DOHH2 (cell line): Measurements from ENCODE around the gene TCF7.

Experiments used
- H3F3A ChIP-seq: fragments of 200-600 bp; sonication (generic), shearing (Covaris generic); 2 replicates; pipeline ENCODE4 v1.6.0; 2016; ENCODE audit warnings: antibody characterized with exemption, mild to moderate bottlenecking; ENCODE audit not compliant: control insufficient read depth, insufficient read depth
- H3K27ac ChIP-seq: fragments of 200-600 bp; sonication (generic); 2 replicates; pipeline ENCODE4 v1.5.1; 2014; ENCODE audit warnings: low read depth, mild to moderate bottlenecking, low read length, moderate library complexity
- H3K27me3 ChIP-seq: fragments of 200-600 bp; sonication (generic); 2 replicates; pipeline ENCODE4 v1.6.1; 2014; ENCODE audit warnings: mild to moderate bottlenecking, low read length, mixed read lengths; ENCODE audit not compliant: control insufficient read depth
- H3K36me3 ChIP-seq: fragments of 200-600 bp; sonication (generic); 2 replicates; pipeline ENCODE4 v1.6.1; 2014; ENCODE audit warnings: mild to moderate bottlenecking, low read length, moderate library complexity, mixed read lengths; ENCODE audit not compliant: control insufficient read depth
- H3K4me1 ChIP-seq: fragments of 200-600 bp; sonication (generic); 2 replicates; pipeline ENCODE4 v1.6.1; 2014; ENCODE audit warnings: mild to moderate bottlenecking, low read length, mixed read lengths; ENCODE audit not compliant: control insufficient read depth
- H3K4me2 ChIP-seq: fragments of 200-600 bp; sonication (generic); 2 replicates; pipeline ENCODE4 v1.6.0; 2014; ENCODE audit warnings: mild to moderate bottlenecking, low read length, moderate library complexity
- H3K4me3 ChIP-seq: fragments of 200-600 bp; sonication (generic); 2 replicates; pipeline ENCODE4 v1.5.1; 2014; ENCODE audit warnings: mild to moderate bottlenecking, low read length, mixed read lengths
- H3K79me2 ChIP-seq: fragments of 200-600 bp; sonication (generic); 2 replicates; pipeline ENCODE4 v1.6.1; 2014; ENCODE audit warnings: mild to moderate bottlenecking, low read length, mixed read lengths; ENCODE audit not compliant: control insufficient read depth
- H3K9me2 ChIP-seq: fragments of 200-600 bp; sonication (generic); replicated peaks from 2 replicates; pipeline ENCODE4 v1.6.1; 2014; ENCODE audit warnings: mild to moderate bottlenecking, low read length, mixed read lengths; ENCODE audit not compliant: control insufficient read depth
- H3K9me3 ChIP-seq: fragments of 200-600 bp; sonication (generic); 2 replicates; pipeline ENCODE4 v1.6.1; 2014; ENCODE audit warnings: antibody characterized with exemption, low read length, mixed read lengths; ENCODE audit not compliant: control insufficient read depth, insufficient read depth
- H4K20me1 ChIP-seq: fragments of 200-600 bp; sonication (generic); 2 replicates; pipeline ENCODE4 v1.6.0; 2014; ENCODE audit warnings: low read depth, mild to moderate bottlenecking, antibody characterized with exemption, low read length, moderate library complexity; ENCODE audit not compliant: control insufficient read depth, insufficient read depth
- EZH2phosphoT487 ChIP-seq: fragments of 200-600 bp; sonication (generic); IDR thresholded peaks from 2 replicates; pipeline ENCODE4 v1.6.1; 2017; ENCODE audit warnings: borderline replicate concordance, mild to moderate bottlenecking, antibody characterized with exemption, low read length, moderate library complexity, mixed read lengths
- TF ChIP-seq, protein P1 (sequence below): fragments of 200-600 bp; sonication (generic); IDR thresholded peaks from one replicate; pipeline ENCODE4 v1.5.1; 2014; ENCODE audit warnings: antibody characterized with exemption, mild to moderate bottlenecking, low read depth, low read length; ENCODE audit not compliant: poor library complexity, severe bottlenecking

The TCF7 gene

GRCh38 chr5:134090522-134090921 is 24.0 kb upstream of the TCF7 start:
- Histone ChIP-seq H3K27ac (no peak overlapping the region), H3F3A (no peaks in the 10 kb centered on the region), H3K4me2 (no peak overlapping the region), H4K20me1 (0 out of 2 replicates have a peak, but pooled peaks cover 3% of the 10 kb centered on the region), H3K9me3 (no peaks in the 10 kb centered on the region), H3K4me3 (no peak overlapping the region), H3K79me2 (no peaks in the 10 kb centered on the region), H3K9me2 (no peaks in the 10 kb centered on the region), H3K27me3 (peaks cover 23% of the 10 kb centered on the region), H3K4me1 (peaks cover 7% of the 10 kb centered on the region; the same call in 1 of the 2 replicates), H3K36me3 (no peaks in the 10 kb centered on the region)
- TF ChIP-seq EZH2phosphoT487, result no peak
- TF ChIP-seq, protein P1, sequence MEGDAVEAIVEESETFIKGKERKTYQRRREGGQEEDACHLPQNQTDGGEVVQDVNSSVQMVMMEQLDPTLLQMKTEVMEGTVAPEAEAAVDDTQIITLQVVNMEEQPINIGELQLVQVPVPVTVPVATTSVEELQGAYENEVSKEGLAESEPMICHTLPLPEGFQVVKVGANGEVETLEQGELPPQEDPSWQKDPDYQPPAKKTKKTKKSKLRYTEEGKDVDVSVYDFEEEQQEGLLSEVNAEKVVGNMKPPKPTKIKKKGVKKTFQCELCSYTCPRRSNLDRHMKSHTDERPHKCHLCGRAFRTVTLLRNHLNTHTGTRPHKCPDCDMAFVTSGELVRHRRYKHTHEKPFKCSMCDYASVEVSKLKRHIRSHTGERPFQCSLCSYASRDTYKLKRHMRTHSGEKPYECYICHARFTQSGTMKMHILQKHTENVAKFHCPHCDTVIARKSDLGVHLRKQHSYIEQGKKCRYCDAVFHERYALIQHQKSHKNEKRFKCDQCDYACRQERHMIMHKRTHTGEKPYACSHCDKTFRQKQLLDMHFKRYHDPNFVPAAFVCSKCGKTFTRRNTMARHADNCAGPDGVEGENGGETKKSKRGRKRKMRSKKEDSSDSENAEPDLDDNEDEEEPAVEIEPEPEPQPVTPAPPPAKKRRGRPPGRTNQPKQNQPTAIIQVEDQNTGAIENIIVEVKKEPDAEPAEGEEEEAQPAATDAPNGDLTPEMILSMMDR, result no peak

GRCh38 chr5:134091626-134092121 is 22.8 kb upstream of the TCF7 start:
- no peaks in the 10 kb centered on the region for H3K9me3 ChIP-seq
- H3K27me3 ChIP-seq, result peaks cover 20% of the 10 kb centered on the region
- TF ChIP-seq, protein P1, result no peak
- TF ChIP-seq EZH2phosphoT487, result no peak
- no peak overlapping the region for H3K4me2 ChIP-seq
- H3K9me2 ChIP-seq, result no peaks in the 10 kb centered on the region
- H3K36me3 ChIP-seq, result no peaks in the 10 kb centered on the region
- H3K4me3 ChIP-seq, result no peak overlapping the region
- 0 out of 2 replicates have a peak, but pooled peaks cover 3% of the 10 kb centered on the region for H4K20me1 ChIP-seq
- H3F3A ChIP-seq, result no peaks in the 10 kb centered on the region
- no peaks in the 10 kb centered on the region for H3K79me2 ChIP-seq
- peaks cover 7% of the 10 kb centered on the region; the same call in 1 of the 2 replicates for H3K4me1 ChIP-seq
- no peak overlapping the region for H3K27ac ChIP-seq

DNA sequence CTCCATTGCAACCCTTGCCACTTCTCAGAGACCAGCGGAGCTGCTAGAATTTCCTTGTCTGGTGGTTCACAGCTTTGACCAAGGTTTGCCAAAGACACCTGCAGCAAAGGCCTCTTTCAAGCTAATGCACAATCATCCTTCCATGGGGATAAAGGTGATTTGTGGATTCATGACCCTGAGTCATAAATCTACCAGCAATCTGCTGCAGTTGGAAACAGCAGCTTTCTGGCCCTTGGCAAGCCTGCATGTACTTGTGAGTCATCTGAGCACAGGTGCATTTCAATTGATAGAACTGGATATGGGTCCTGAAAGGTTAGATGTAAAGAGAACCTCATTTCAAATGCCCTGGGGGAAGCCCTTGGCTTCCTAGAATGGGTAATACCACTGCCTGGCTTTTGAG is 21.6 kb upstream of the TCF7 start:
- Histone ChIP-seq H3K4me2 (no peak overlapping the region), H3K4me1 (peaks cover 7% of the 10 kb centered on the region; the same call in 1 of the 2 replicates), H3K9me2 (no peaks in the 10 kb centered on the region), H3K4me3 (no peak overlapping the region), H3K27ac (no peak overlapping the region), H3K27me3 (peaks cover 16% of the 10 kb centered on the region), H3K79me2 (no peaks in the 10 kb centered on the region), H3K36me3 (no peaks in the 10 kb centered on the region), H3K9me3 (no peaks in the 10 kb centered on the region), H4K20me1 (0 out of 2 replicates have a peak, but pooled peaks cover 3% of the 10 kb centered on the region), H3F3A (no peaks in the 10 kb centered on the region)
- no peak for TF ChIP-seq EZH2phosphoT487
- TF ChIP-seq, protein P1, result no peak
